GM19239 (cell line): Measurements from ENCODE around the gene FBLN5.
"Not testable (repeated sequence)": the region's sequence is repeated elsewhere in the genome, so short reads cannot be mapped to it uniquely, and the experiment has no call there.

Source experiments
- DNase-seq: peaks from one replicate; pipeline ENCODE4 v3.0.0; 2011; ENCODE audit warnings: low spot score; ENCODE audit not compliant: insufficient read length
- FAIRE-seq: peaks from 2 replicates; lab custom pipeline; 2011; peaks lifted over from hg19 to GRCh38; lab: Jason Lieb, UNC

The FBLN5 gene

DNA sequence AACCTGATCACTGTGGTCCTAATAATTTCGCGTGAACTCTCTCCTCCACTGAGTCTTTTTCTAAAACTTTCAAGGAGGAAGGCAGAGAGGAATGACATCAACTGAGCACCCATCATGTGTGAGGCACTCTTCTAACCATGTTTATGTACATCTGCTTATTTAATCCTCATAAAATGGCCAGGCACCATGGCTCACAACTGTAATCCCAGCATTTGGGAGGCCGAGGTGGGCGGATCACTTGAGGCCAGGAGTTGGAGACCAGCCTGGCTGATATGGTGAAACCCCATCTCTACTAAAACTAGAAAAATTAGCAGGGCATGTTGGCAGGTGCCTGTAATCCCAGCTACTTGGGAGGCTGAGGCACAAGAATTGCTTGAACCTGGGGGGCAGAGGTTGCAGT is 76.1 kb downstream of the FBLN5 start:
- FAIRE-seq, DNase-seq: not testable (repeated sequence)

DNA sequence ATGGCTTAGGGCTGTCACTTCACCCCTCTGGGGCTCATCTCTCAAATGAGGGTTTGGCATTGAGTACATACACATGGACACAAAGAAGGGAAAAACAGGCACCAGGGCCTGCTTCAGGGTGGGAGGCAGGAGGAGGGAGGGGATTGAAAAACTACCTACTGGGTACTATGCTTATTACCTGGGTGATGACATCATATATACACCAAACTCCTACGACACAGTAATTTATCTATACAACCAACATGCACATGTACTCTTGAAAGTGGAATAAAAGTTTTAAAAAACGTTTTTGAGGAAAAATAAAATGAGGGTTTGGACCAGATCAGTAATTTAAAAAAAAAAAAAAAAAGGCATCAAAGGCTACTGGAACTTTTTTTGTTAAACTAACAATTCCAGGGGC is 76.6 kb downstream of the FBLN5 start:
- DNase-seq (no peak), FAIRE-seq (no peak)

DNA sequence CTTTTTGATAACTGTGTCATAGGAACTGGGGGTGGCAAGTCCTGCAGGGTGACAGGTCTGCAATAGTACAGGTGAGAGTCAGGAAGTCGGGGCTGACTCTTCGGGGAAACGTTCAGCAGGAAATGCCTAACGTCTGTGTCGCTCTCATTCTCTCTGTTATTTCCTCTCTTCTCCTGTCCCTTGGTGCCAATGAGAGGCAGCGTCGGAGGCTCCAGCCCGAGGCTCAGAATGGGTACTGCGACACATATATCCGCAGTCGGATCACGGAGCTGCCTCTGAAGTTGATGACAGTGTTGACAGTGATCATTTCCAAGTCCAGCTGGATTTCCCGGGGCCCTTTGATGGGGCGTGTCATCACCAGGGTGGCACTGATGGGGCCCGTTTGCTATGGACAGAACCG is 77.5 kb downstream of the FBLN5 start:
- DNase-seq (no peak), FAIRE-seq (no peak)

DNA sequence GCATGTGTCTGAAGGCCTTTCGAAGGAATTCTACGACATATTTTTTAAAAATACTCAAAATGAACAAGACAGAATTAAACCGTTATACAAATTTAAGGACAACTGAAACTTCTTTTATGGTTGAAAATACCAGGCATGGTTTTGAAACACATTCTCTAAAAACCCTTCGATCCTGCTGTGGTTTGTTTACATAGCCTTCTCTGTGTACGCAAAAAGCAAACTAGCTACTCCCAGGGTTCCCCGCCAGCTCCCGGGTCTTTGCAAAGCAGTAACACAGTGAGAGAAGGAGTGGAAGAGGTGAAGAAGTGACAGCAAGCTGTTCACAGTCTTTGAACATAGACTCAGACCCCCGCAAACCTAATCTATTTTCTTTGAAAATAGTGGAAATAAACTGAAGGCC is 77.9 kb downstream of the FBLN5 start:
- DNase-seq (no peak), FAIRE-seq (no peak)

DNA sequence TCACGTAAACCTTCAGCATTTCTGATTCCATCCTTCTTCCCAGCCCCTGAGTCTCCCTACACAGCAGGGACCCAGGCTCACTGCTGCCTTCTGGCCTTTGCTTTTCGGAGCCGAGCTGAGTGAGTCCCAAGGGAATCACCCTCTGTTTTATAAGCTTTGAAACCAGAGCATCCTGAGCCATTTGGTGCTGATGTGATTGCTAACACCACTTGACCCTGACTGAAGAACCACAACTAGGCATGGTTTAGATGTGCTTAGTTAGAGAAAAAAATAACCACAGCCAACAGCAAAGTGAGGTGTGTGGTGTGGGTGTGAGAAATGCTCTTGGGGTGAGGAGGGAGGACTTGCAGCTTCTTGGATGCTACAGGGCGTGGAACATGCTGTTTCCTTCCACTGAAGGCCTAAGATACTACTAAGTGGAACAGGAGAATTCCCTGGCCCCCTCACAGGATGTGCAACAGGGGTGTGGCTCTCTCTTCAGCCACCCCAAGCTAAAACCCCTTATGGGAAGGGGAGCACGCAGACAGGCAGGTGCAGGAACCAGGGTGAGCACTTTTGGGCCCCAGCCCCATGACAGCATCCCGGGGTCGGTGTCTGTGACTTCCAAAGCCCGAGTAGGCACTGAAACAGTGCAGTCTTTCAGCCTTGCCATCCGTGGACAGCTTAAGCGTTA is 80.0 kb downstream of the FBLN5 start, which contains the start of gene TC2N:
Gene TC2N (minus strand): TSS at position 221 of the 673 bp plus-strand sequence. CDS start 53,767 bp downstream, outside the sequence.
- DNase-seq (no peak), FAIRE-seq (no peak)

GRCh38 chr14:91866511-91867295 is 80.8 kb downstream of the FBLN5 start:
- DNase-seq: no peak

GRCh38 chr14:91866061-91866460 is 81.4 kb downstream of the FBLN5 start:
- DNase-seq (no peak), FAIRE-seq (no peak)

More at GRCh38 chr14:91866511-91867295, 80.8 kb downstream of the FBLN5 start:
- no peak for FAIRE-seq

GRCh38 chr14:91862417-91862816 is 85.1 kb downstream of the FBLN5 start:
- FAIRE-seq: no peak
- DNase-seq: no peak

GRCh38 chr14:91861091-91861490 is 86.4 kb downstream of the FBLN5 start:
- DNase-seq (no peak), FAIRE-seq (no peak)

DNA sequence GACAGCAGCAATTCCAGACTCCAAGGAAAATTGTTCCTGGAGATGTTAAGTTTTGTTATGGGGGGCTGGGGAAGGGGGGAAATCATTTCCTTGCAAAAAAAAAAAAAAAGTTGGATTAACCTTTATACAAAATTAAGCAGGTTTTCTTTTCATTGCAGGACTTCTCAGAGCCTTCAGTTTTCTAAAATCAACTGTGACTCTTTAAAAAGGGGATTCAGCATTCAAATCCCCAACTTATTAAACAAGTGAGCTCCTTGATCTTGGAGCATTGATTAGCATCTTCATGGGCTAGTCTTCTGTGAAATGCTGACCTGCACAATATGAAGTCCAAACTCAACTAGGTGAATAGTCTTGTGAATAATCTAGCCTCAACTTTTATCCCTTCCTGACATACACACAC is 87.3 kb downstream of the FBLN5 start:
- FAIRE-seq (no peak), DNase-seq (no peak)

- DNase-seq: no peak
- FAIRE-seq: peak; percentile 61
Observed at GRCh38 chr14:91858536-91859275, 88.8 kb downstream of the FBLN5 start.

GRCh38 chr14:91857614-91858013 is 89.9 kb downstream of the FBLN5 start:
- FAIRE-seq: no peak
- DNase-seq: no peak

DNA sequence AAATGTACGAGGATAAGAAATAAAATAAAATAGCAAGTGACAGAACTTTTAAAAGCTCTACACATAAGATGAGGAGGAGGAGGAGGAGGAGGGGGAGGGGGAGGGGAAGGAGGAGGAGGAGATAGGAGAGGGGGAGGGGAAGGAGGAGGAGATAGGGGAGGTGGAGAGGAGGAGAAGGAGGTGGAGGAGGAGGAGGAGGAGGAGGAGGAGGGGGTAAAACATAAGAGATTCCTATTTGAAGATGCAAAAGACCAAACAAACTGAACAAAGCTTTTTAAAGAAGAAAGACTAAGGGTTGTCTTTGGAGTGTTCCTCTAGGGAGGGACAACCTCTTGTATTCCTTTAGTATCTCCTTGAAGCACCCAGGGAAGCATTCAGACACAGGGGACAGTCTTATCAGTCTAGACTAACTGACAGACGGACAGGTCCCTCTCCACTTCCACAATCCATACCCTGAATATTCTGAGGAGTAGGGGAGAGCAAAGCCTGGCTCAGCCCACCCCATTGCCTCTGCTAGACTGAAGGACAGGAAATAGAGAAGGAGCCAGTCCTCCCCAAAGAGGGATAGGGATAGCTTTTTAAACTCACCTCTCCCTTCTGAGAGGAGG is 93.1 kb downstream of the FBLN5 start:
- DNase-seq (no peak), FAIRE-seq (no peak)

DNA sequence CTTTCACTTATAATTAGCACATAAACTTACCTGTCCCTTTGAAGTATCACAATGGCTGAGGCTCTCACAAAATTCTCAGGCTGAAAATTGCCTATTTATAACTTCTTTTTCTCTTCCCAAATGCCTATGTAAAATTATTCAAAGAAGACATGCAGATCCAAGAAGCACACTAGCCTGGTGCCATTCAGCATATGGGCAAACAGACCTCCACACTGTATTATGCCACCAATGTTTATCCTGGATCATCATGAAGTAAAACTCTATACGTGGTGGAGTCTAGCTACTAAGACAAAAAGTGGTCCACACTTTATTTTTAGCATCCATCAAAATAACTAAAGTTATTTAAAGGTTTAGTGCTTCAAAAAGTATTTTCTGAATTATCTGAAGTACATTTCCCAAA is 95.9 kb downstream of the FBLN5 start:
- FAIRE-seq: no peak
- no peak for DNase-seq

DNA sequence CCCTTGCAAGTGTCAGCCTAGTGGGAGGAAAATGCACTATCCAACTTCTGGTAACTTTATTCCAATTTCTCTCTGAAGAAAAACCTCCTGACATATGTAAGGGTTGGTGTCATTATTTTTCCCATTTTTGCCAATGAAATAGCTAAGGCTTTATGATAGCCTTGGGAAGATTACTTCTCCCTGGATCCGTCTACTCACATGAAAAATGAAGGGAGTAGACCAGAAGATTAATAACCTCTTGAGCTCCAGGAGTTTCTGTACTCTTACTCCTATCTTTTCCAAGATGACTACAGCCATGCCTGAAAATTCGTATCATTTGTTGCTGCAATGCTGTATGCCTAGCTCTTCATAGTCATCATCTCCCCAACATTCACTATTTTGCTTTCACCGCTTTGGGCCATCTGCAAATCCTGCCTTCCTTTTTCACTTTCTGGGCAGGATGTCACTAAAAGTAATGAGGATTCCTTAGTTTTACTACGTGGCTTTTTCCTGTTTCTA is 98.9 kb downstream of the FBLN5 start:
- no peak for FAIRE-seq
- no peak for DNase-seq

DNA sequence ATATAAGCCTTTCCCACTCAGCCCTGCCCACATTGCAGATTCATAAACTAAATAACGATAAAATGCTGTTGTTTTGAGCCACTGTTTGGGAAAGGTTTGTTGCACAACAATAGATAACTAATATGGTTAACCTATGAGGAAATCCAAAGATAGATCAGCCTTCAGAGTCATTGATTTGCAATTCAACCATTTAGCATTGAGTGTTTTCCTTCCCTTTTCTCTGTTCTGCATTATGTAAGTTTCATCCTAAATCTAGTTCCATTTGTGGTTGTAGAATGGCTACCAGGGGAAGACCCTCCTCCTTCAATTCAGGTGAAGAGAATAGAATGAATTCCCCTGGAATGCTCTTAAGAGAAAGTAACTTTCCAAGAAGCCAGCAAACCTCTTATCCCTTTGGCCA is 99.8 kb downstream of the FBLN5 start:
- no peak for DNase-seq
- no peak for FAIRE-seq

- FAIRE-seq (no peak), DNase-seq (no peak)
Observed at GRCh38 chr14:91845652-91846051, 101.8 kb downstream of the FBLN5 start.

- DNase-seq, FAIRE-seq: not testable (repeated sequence)
Observed at GRCh38 chr14:91845056-91845455, 102.4 kb downstream of the FBLN5 start.

GRCh38 chr14:91844029-91844428 is 103.5 kb downstream of the FBLN5 start:
- FAIRE-seq (no peak), DNase-seq (no peak)

GRCh38 chr14:91843437-91843836 is 104.1 kb downstream of the FBLN5 start:
- FAIRE-seq (no peak), DNase-seq (no peak)
